GM18520 (cell line): ENCODE results near the gene ISG20.
"Not testable (repeated sequence)": the region's sequence is repeated elsewhere in the genome, so short reads cannot be mapped to it uniquely, and the experiment has no call there.

Source experiments
- ATAC-seq: cut with Tn5 transposase; IDR thresholded peaks from one replicate; pipeline ENCODE4 v1.9.1; 2021; ENCODE audit not compliant: unreplicated experiment

Gene ISG20

DNA sequence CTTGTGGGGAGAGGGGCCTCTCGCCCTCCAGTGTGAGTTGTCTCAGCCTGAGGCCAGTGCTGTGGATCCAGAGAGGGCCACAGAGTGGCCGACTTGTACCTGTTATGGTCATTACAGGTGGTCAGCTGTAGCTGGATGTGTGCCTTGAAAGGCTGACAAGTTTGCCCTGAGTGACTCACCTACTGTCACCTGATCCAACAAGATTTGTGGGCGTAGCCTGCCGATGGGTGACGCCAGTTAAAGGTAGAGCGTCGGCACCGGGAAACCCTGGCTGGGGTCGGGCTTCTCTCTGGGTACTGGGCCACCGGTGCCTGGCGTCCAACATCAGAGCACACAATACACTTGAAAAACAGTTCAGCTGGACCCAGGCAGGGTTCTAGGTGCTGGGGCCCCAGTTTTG is 2.8 kb upstream of the ISG20 start:
- no peak for ATAC-seq

DNA sequence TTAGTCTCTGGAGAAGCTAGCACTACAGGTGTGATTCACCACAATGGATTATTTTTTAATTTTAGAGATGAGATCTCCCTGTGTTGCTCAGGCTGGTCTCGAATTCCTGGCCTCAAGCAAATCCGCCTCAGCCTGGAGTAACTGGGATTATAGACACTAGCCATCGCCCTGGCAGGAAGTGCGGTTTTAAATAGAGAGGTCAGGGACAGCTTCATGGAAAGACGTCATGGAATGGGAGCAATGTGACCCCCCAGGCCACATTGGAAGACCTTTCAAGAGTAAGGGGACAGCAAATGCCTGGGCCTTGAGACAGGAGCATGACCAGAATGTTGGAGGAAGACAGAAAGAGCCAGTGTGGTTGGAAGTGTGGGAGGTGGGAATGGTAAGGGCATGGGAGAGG is 2.2 kb upstream of the ISG20 start:
- no peak for ATAC-seq

DNA sequence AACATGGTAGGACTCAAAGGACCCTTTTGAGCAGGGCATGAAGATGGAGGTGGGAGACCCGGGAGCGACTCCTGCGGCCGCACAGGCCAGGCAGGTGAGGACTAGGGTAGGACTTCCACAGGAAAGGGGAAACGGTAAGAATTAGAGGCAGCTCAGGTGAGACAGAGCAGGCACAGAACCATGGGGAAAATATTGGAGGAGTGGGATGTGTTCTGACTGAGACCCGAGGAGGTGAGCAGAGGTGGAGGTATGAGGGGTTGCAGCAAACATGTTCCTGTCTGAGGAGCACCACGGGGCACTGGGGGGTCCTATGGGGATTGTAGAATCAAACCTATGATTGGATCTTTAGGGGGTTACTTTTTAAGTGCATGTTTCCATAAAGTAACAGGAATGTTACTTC is 1.4 kb upstream of the ISG20 start:
- ATAC-seq = no peak

DNA sequence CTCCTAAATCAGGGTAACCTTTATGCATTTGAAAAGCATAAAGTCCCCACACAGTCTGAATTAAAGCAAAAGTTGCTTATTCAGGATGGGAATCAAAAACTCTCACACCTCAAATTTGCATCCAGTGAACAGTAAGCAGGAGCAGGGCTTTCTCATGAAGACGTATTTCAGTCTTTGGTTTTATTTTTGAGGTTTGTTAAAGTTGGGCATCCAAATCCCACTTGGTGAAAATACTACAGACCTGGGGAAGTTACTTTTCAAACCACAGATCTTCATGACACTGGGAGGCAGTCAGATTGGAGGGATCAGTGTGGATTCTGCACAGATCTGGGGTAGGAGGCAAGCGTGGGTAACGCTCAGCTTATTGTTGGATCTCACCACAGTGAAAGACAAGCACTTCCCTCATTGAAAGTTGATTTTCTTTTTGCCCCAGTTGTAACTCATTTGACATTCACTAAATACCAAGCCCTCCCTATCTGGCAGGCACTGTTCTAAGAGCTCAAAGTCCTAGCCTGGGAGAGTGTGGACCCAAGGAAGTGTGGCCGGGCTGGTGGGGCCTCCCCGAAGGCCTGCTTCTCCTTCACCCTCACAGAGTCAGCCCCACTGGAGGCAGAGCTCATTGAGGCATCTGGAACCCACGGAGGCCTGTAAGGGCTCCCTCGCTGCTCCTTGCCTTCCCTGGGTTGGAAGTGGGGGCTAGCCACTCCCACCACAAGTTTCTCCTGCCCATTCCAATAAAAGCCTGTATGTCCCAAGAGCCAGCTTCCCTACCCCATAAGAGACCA is 783 bp upstream of the ISG20 start:
- ATAC-seq = no peak

DNA sequence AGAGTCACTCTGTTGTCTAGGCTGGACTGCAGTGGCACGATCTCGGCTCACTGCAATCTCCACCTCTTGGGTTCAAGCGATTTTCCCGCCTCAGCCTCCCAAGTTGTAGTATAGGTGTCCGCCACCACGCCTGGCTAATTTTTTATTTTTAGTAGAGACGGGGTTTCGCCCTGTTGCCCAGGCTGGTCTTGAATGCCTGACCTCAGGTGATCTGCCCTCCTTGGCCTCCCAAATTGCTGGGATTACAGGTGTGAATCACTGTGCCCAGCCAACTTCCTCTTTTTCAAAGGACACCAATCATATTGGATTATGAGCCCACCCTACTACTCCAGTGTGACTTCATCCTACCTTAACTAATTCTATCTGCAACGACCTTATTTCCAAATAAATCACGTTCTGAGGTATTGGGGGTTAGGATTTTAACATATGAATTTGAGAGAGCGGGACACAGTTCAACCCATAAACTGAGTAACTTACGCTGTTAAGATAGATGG is 3.2 kb downstream of the ISG20 start:
- no peak for ATAC-seq

DNA sequence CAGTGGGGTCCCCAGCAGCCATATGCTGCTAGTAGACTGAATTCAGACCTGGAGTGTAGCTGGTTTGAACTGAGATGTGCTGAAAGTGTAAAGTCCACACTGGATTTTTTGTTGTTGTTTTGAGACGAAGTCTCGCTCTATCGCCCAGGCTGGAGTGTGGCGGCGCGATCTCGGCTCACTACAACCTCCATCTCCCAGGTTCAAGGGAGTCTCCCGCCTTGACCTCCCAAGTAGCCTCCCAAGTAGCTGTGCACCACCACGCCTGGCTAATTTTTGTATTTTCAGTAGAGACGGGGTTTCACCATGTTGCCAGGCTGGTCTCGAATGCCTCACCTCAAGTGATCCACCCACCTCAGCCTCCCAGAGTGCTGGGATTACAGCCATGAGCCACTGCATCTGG is 3.7 kb downstream of the ISG20 start:
- ATAC-seq = not testable (repeated sequence)

DNA sequence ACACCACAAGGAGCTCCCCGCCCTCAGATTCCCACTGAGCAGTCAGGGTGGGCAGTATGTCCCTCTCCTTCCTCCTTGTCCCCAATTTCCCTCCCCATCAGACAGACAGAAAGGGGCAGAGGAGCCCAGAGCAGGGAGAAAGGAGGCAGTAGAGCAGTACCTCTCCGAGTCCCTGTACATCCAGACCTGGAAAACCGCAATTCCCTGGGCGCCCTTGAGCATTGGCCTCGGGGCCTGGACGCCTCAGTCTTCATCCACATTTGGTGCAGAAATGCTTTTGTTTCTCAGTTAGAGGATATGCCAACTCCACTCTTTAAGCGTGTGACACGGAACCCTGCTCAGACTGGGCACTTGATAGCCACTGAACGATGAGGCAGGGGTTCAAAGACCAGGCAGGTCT is 5.9 kb downstream of the ISG20 start:
- no peak for ATAC-seq

DNA sequence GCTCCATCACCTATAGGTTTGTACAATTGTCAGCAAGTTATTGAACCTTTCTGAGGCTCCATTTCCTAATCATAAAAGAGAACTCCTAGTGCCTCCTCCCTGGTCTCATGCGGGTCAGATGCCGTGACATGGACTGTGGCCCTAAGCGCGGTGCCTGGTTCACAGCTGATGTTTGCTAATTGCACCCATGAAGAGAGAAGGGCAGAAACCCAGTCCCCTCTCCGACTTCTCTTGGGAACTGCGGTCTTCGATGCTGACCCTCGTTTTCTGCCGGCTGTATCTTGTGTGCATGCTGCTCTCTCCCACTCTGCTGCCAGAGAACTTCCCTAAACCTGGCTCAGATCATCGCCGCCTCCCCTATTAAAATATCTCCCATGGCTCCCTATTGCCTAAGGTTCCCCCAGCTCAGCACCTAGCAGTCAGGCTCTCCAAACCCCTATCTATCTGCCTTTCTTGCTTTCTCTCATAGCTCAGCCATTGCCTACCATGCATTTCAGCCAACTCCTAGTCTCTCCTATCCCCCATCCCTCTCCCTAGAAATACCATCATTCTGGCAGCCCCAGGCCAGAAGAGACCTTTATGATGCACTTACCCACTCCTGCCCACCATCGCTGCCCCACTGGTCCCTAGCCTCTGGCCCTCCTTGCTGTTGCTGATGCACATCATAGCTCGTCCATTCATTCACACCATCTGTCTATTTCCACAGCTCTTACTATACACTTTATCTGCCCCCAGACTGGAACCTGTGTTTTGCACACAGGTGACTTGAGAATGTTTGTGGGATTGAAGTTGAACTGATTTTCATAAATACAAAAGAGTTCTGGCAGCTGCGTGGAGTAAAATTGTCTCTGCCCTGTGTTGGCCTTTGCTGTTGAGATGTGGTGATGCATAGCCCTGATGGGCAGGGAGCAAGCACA is 6.6 kb downstream of the ISG20 start:
- no peak for ATAC-seq

DNA sequence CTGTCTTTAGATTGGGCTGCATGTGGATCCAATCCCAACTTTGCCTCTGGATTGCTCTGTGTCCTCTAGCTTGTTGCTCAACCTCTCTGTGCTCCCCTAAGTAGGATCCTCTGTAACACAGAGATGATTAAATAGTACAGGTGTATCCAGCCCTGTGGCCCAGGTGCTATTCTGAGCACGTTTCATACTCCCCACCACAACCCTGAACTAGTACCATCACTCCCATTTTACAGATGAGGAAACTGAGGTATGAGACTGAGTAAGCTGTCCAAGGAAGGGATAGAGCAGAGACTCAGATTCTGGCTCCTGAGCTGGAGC is 7.2 kb downstream of the ISG20 start:
- no peak for ATAC-seq

DNA sequence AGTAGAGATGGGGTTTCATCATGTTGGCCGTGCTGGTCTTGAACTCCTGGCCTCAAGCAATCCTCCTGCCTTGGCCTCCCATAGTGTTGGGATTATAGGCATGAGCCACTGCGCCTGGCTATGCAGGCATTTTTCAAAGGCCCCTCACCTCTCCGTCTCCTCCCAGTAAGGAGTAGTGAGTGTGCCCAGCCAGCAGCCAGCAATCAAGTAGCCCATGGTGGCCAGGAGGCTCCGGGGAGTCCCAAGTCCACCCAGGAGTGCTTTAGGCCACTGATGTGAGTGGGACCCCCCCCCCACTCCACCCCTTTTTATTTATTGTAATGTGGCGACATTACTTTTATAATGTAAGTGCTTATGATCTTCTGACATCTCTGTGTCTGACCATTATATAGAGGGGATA is 8.1 kb downstream of the ISG20 start:
- ATAC-seq = no peak

DNA sequence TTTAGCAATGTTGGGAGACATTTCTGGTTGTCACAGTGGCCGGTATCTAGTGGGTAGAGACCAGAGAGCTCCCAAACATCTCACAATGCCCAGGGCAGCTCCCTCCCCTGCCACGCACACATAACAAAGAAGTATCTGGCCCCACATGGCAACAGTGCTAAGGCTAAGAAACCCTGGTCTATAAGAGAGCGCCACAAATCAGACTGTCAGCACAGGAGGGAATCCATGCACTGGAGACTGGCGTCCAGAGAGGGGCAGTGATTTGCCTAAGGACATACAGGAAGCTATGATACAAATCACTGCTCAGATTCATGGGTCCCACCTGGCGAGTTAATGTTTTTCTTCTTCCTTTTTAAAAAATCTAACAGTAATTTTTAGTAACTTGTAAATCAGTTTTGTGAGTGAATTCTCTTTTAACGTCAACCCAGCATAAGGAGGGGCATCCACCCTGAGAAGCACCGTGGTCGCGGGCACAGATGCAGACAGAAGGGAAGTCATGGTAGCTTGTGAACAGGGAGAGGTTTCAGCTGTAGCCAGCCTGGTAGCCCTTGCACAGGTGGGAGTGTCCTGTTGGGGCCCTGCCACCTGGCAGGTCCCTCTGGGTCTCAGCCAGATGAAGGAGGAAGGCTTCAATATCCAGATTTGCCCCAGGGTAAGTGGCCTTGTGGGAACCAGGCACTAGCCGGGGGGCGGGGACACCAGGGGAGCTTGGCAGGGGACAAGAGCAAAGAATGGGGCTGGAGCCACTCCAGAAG is 8.7 kb downstream of the ISG20 start:
- no peak for ATAC-seq

DNA sequence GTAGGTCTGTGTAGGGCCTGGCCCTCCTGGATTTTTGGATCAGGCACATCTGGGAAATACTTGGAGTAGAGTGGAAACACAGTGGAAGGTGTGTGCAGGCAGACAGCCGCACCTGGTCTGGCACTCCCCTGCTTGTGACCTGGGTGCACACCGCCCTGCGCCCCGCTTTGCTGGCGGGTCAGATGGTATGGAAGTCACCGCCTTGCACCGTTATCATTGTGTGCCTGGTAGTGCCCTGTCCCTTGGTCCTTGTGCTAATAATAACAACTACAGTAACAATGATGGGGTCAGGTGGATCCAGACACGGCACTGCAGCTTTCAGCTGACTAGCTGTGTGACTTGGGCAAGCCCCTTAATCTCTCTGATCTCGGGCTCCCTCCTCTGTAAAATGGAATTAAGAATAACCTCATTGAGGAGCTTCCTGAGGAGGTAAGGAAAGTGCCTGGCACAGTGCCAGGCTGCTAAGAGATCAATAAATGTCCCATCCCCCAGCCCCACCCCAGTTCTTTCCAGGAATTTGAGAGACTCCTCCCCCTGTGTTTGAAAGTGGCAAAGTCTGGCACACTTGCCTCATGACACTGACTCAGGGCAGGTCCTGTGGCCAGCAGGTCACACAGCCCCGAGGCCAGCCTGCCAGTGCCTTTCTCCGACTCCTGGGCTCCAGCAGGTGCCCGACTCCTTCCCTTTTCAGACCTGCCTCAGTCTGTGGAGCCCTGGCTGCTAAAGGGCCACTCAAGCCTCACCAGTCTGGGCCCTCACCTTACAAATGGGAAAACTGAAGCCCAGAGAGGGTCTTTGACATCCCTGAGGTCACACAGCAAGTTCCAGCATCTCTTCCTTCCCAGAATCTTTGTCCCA is 9.8 kb downstream of the ISG20 start:
- no peak for ATAC-seq

DNA sequence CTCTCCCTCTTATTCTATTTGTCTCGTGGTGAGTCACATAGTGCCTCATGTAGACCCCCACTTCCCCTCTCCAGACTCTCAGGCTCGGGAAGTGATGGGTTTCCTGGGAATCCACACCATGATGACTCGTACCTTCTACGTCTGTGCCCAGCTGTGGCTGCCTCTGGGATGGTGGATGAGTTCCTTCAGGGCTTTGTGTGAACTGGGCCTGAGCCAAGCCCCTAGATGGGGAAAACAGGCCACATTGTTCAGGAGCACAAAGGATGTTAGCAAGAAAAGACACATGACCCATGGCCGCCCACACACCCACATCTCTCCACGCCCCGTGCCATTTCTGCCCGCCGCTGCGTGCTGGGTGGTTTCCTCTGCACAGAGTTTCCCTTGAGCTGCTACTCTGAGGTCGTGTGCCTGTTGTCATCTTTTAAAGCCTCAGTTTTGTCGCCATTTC is 10.5 kb downstream of the ISG20 start:
- no peak for ATAC-seq

DNA sequence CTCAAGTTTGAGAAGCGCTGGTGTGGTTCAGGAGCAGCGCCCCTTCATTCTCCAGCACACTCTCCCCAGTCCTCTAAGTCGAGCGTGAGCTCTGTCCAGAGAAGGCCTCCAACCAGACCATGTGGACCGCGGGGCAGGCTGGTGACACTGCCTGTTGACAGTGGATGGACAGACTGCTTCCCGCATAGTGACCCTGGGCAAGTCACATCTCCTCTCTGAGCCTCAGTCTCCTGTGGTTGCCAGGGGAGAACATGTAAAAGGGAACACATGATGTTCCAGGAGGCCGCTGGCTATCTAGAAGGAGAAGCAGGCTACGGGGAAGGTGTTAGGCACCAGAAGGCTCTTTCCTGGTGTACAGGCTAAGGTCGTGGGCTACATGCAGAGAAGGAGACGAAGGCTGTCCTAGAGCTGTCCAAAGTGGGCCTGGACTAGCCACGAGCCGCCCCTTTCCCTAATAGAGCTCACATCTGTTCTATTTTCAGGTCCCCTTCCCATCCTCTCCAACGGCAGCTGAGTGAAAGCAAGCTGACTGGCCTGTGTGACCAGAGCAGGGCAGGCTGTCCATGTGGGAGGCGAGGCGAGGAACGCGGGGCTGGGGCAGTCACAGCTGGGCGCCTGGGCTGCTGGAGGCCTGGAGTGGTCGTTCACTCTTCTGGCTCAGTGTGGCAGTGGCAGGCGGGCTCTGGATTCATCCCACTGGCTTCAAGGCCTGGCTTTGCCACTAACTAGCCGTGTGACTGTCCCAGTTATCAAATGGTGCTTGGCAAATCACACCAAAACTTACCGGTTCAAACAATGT is 11.1 kb downstream of the ISG20 start:
- no peak for ATAC-seq

DNA sequence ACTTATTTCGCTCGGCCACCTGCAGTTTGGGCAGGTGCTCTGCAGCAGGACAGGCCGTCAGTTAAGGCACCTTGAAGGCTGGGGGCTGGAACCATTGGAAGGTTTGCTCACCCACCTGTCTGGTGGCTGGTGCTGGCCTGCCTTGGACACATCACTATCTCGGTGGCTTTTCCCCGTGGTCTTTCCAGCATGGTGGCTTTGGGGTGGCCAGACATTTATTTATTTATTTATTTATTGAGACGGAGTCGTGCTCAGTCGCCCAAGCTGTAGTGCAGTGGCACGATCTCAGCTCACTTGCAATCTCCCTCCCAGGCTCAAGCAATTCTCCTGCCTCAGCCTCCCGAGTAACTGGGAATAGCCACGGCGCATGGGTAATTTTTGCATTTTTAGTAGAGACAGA is 11.7 kb downstream of the ISG20 start:
- no peak for ATAC-seq

DNA sequence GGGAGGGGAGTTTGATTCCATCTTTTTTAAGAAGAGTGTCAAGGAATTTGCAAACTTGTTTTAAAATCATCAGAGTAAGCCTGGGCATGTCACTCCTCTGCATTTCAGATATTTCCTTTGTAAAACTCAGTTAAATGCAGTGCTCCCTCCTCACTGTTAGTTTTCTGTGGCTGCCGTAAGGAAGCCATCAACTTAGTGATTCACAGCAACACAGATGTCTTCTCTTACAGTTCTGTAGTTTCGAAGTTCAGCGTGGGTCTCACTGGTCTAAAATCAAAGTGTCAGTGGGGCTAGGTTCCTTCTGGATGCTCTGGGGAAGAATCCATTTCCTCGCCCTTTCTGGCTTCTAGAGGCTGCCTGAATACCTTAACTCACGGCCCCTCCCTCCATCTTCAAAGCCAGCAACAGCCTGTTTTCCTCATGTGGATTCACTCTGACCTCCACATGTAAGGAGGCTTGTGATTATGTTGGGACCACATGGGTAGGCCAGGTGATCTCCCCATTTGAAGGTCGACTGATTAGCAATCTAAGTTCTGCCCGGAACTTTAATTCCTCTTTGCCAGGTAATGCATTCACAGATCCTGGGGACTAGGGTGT is 12.4 kb downstream of the ISG20 start:
- no peak for ATAC-seq

DNA sequence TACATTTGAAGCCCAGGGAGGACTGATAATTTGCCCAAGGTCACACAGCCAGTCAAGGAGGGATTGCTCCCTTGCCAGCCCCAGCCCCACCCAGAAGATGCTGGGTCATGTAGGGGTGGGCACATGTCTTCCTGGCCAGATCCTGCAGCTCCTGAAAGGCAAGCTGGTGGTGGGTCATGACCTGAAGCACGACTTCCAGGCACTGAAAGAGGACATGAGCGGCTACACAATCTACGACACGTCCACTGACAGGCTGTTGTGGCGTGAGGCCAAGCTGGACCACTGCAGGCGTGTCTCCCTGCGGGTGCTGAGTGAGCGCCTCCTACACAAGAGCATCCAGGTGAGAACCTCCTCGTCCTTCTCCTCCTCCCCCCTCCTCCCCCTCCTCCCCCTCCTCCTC is 13.2 kb downstream of the ISG20 start:
- ATAC-seq = no peak

DNA sequence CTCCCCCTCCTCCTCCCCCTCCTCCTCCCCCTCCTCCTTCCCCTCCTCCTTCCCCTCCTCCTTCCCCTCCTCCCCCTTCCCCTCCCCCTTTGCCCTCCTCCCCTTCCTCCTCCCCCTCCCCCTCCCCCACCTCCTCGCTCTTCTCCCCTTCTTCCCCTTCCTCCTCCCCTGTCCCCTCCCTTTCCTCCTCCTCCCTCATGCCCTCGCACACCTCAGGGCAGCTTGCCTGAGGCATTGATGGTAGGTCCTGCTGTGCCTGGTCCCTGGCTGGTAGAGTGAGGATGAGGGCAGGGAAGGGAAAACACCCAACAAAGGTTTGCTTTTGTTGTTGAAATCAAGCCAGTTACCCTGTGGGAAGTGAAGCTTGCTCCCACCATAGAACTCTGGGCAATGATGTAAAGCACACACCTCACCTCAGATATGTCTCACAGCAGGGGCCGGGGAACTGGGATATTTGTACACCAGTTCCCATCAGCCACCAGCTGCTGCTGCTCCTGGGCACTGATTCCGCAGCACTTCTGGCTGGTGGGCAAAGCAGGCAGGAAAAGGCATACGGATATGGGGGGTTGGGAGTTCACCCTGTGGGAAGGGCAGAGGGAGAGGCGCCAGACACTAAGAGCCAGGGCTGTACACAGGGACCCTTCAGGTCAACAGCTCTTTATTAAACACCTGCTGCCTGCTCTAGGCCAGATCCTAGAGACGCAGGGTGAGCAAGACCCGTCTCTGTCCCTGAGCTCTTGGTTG is 13.8 kb downstream of the ISG20 start:
- ATAC-seq = no peak
